Neural crest cell (in vitro differentiated cells): ENCODE measurements around the gene CEBPB. TPM values are rescaled to one million over a fixed set of nuclear protein-coding genes. Genes with fewer than 3 reads are reported as not detected.
"Not testable (repeated sequence)": the region's sequence is repeated elsewhere in the genome, so short reads cannot be mapped to it uniquely, and the experiment has no call there.

Experiments used
- DNase-seq: peaks from one replicate; pipeline ENCODE4 v3.0.0; 2021; ENCODE audit warnings: low read depth, mixed read lengths, low spot score
- H3K27ac Mint-ChIP-seq: one replicate; pipeline ENCODE4 v1.8.0; 2021; ENCODE audit warnings: mild to moderate bottlenecking, mixed read lengths; ENCODE audit not compliant: unreplicated experiment
- H3K27me3 Mint-ChIP-seq: 2 replicates; pipeline ENCODE4 v1.8.0; 2021; ENCODE audit warnings: low read depth, mild to moderate bottlenecking, mixed read lengths
- H3K36me3 Mint-ChIP-seq: 2 replicates; pipeline ENCODE4 v1.8.0; 2021; ENCODE audit warnings: low read depth, mild to moderate bottlenecking, mixed read lengths
- H3K4me1 Mint-ChIP-seq: 2 replicates; pipeline ENCODE4 v1.8.0; 2021; ENCODE audit warnings: mixed read lengths
- H3K4me3 Mint-ChIP-seq: one replicate; pipeline ENCODE4 v1.8.0; 2021; ENCODE audit warnings: mild to moderate bottlenecking, mixed read lengths
- H3K9me3 Mint-ChIP-seq: 2 replicates; pipeline ENCODE4 v1.8.0; 2021; ENCODE audit warnings: mixed read lengths
- CTCF ChIP-seq: fragments of 200-600 bp; sonication (generic); conservative IDR thresholded peaks from 2 replicates; pipeline ENCODE4 v1.5.0; 2021; ENCODE audit warnings: antibody characterized with exemption, mild to moderate bottlenecking
- total RNA-seq: library from RNA; stranded (reverse); gene quantifications from 2 replicates; pipeline ENCODE4 v1.2.1, GENCODE V29; 2021

Gene CEBPB
- total RNA-seq, 1 donor from 2014 or later, result 7.6 TPM

GRCh38 chr20:50208085-50208491, 17.5 kb downstream of the CEBPB start:
- peaks cover 5% of the 10 kb centered on the region for H3K27me3 Mint-ChIP-seq
- H3K4me1 Mint-ChIP-seq, result no peaks in the 10 kb centered on the region
- no peak overlapping the region for H3K27ac Mint-ChIP-seq
- H3K4me3 Mint-ChIP-seq, result no peak overlapping the region
- H3K9me3 Mint-ChIP-seq, result peaks cover 11% of the 10 kb centered on the region
- DNase-seq, result no peak
- TF ChIP-seq CTCF, result no peak
- H3K36me3 Mint-ChIP-seq, result no peaks in the 10 kb centered on the region

- H3K4me3 Mint-ChIP-seq, H3K4me1 Mint-ChIP-seq, H3K36me3 Mint-ChIP-seq, H3K27ac Mint-ChIP-seq, H3K27me3 Mint-ChIP-seq, H3K9me3 Mint-ChIP-seq, DNase-seq: not testable (repeated sequence)
These were observed 18.2 kb downstream of the CEBPB start for GRCh38 chr20:50208815-50209214.

- Mint-ChIP-seq H3K36me3 (no peaks in the 10 kb centered on the region), H3K9me3 (no peaks in the 10 kb centered on the region), H3K4me1 (peaks cover 8% of the 10 kb centered on the region), H3K4me3 (no peak overlapping the region), H3K27ac (no peak overlapping the region), H3K27me3 (peaks cover 8% of the 10 kb centered on the region)
- no peak for TF ChIP-seq CTCF
- DNase-seq, result no peak
These were observed 19.5 kb downstream of the CEBPB start for GRCh38 chr20:50210066-50210619.

GRCh38 chr20:50211091-50211490, 20.5 kb downstream of the CEBPB start:
- H3K4me3 Mint-ChIP-seq, result no peak overlapping the region
- no peaks in the 10 kb centered on the region for H3K9me3 Mint-ChIP-seq
- peaks cover 10% of the 10 kb centered on the region for H3K4me1 Mint-ChIP-seq
- TF ChIP-seq CTCF, result no peak
- H3K27ac Mint-ChIP-seq, result no peak overlapping the region
- no peaks in the 10 kb centered on the region for H3K36me3 Mint-ChIP-seq
- no peak for DNase-seq
- peaks cover 8% of the 10 kb centered on the region for H3K27me3 Mint-ChIP-seq

DNA sequence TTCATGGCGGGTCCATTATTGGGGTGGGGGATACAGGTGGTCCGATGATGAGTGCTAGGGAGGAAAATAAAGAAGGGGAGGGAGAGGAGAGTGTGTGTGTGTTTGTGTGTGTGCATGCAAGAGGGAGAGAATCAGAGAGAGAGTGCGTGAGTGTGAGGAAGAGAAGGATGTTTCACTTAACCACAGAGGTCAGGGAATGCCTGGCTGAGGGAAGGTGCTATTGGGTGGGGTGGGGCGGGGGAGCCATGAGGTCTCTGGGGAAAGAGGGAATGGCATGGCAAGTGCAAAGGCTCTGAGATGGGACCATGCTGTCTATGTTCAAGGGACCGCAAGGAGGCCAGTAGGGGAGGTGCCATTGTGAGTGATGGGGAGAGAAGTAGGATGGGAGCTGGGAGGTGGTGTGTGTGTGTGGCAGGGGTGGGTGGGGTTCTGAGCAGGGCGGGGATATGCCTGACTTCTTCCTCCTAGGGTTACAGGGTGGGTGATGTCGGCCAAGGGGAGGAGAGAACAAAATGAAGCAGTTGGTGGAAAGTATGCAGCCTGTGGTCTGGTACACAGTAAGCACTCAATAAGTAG, 23.0 kb downstream of the CEBPB start:
- Mint-ChIP-seq H3K27me3 (peaks cover 8% of the 10 kb centered on the region), H3K4me3 (no peak overlapping the region), H3K27ac (no peak overlapping the region), H3K9me3 (no peaks in the 10 kb centered on the region), H3K36me3 (no peaks in the 10 kb centered on the region), H3K4me1 (peaks cover 10% of the 10 kb centered on the region)
- DNase-seq, result no peak
- no peak for TF ChIP-seq CTCF

- DNase-seq, result no peak
- Mint-ChIP-seq H3K4me3 (no peak overlapping the region), H3K27ac (no peak overlapping the region), H3K36me3 (no peaks in the 10 kb centered on the region), H3K27me3 (peaks cover 8% of the 10 kb centered on the region), H3K4me1 (peaks cover 10% of the 10 kb centered on the region), H3K9me3 (no peaks in the 10 kb centered on the region)
- TF ChIP-seq CTCF, result no peak
These were observed 23.8 kb downstream of the CEBPB start for GRCh38 chr20:50214226-50215024.
